ENCODE results near the gene SH3GL2.

Gene SH3GL2

DNA sequence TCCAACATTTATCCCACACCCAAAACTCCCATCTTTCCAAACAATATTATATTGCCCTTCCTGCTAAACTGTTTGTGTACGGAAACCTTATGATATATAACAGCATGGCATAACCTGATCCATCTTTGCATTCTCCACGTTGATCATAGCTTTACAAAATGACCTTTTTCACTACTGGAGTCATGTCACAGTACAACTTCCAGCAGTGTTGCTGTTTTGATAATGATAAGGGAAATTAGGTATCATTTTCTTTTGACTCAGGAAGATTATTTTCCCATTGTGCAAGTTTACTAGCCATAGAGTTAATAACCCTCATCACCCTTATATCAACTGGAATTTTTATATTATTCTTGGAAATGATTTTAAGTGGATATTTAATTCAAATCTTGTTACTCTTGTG, 57.5 kb downstream of the SH3GL2 start:
- Histone ChIP-seq H3K27ac (ENCODE audit: low read depth, low read length) (no peak overlapping the region), H3K4me3 (ENCODE audit: low read length) (no peak overlapping the region), H3K4me1 (ENCODE audit: control insufficient read depth, insufficient read depth, low read length) (no peaks in the 10 kb centered on the region), H3K9ac (ENCODE audit: low read length) (no peak overlapping the region), H3K27me3 (ENCODE audit: control insufficient read depth, insufficient read depth, low read length) (no peaks in the 10 kb centered on the region), H3K36me3 (ENCODE audit: control insufficient read depth, insufficient read depth, low read length) (no peaks in the 10 kb centered on the region)

DNA sequence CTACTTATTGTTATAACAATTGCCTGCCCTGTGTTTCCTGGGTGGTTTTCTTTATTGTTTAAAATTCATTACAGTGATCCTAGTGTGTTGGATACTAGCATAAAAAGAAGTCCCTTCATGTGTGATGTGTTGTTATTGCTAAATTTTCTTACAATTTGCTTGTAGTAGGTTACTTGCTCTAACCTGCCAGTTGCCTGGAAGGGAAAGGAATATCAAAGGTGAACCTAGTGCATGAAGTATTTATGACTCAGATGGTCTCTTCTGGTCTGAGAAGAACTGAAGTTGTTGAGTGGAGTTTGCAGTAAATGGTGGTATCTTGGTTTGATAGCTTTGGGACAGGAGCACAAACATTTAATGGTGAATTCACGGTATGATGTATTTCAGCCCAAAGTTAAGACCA, 58.0 kb downstream of the SH3GL2 start:
- H3K4me3 ChIP-seq (ENCODE audit: low read length) = no peak overlapping the region
- H3K9ac ChIP-seq (ENCODE audit: low read length) = no peak overlapping the region
- H3K27me3 ChIP-seq (ENCODE audit: control insufficient read depth, insufficient read depth, low read length) = no peaks in the 10 kb centered on the region
- no peaks in the 10 kb centered on the region for H3K36me3 ChIP-seq (ENCODE audit: control insufficient read depth, insufficient read depth, low read length)
- H3K27ac ChIP-seq (ENCODE audit: low read depth, low read length) = no peak overlapping the region
- no peaks in the 10 kb centered on the region for H3K4me1 ChIP-seq (ENCODE audit: control insufficient read depth, insufficient read depth, low read length)

DNA sequence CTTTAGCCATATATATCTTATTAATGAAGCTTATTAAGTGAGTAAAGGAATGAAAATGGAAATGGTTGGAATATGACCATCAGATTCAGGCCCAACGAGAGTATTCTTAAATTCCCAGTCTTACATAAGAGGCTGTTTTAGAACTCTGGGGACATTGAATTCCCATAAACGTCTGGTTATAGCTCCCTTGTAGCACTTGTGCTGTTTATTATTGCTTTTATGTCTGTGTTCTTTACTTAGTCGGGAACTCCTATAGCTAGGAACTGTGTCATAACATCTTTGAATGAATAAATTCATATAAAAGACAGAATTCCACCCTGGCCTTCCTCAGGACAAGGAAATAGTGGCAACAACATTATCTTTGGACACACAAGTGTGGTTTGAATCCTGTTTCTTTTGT, 58.4 kb downstream of the SH3GL2 start:
- H3K9ac ChIP-seq (ENCODE audit: low read length) = no peak overlapping the region
- H3K27ac ChIP-seq (ENCODE audit: low read depth, low read length) = no peak overlapping the region
- H3K27me3 ChIP-seq (ENCODE audit: control insufficient read depth, insufficient read depth, low read length) = no peaks in the 10 kb centered on the region
- H3K4me3 ChIP-seq (ENCODE audit: low read length) = no peak overlapping the region
- no peaks in the 10 kb centered on the region for H3K4me1 ChIP-seq (ENCODE audit: control insufficient read depth, insufficient read depth, low read length)
- H3K36me3 ChIP-seq (ENCODE audit: control insufficient read depth, insufficient read depth, low read length) = no peaks in the 10 kb centered on the region

DNA sequence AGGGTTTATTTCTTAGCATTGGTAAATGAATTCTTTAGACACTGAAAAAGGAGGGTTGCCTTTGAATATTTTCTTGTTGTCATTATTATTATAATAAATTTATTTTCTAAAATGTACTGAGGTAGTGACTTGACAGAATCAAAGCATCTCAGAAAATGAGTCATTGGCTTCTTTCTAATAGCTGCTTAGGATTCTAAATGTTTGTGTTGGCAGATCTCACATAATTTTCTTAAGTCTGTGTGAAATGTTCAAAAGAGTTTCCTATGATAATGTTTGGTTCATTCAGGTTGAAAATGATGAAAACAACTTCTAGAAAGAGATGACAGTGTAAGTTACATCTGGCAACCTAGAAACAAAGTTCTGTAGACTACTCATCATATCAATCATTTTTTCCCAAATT, 69.7 kb downstream of the SH3GL2 start:
- no peak overlapping the region for H3K4me3 ChIP-seq (ENCODE audit: low read length)
- no peak overlapping the region for H3K27ac ChIP-seq (ENCODE audit: low read depth, low read length)
- H3K27me3 ChIP-seq (ENCODE audit: control insufficient read depth, insufficient read depth, low read length) = no peaks in the 10 kb centered on the region
- no peak overlapping the region for H3K9ac ChIP-seq (ENCODE audit: low read length)
- H3K4me1 ChIP-seq (ENCODE audit: control insufficient read depth, insufficient read depth, low read length) = no peaks in the 10 kb centered on the region
- no peaks in the 10 kb centered on the region for H3K36me3 ChIP-seq (ENCODE audit: control insufficient read depth, insufficient read depth, low read length)

DNA sequence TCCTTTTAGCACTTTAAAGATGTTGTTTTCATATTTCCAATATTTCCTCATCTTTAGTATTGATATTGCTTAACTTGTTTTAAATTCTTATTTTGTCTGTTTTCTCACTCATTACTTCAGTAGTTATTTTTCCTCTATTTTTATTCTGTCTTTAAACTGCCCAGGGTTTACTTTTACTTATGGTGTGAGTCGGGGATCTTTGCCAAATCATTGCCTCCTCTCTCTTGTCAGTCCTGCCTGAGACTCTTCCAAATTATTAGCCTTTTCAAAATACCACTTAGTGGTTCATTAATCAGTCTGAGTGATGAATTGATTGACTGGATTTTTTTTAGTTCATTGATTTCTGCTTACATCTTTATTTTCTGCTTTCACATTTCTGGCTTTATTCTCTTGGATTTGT, 72.9 kb downstream of the SH3GL2 start:
- Histone ChIP-seq H3K36me3 (ENCODE audit: control insufficient read depth, insufficient read depth, low read length) (no peaks in the 10 kb centered on the region), H3K27ac (ENCODE audit: low read depth, low read length) (no peak overlapping the region), H3K27me3 (ENCODE audit: control insufficient read depth, insufficient read depth, low read length) (no peaks in the 10 kb centered on the region), H3K9ac (ENCODE audit: low read length) (no peak overlapping the region), H3K4me3 (ENCODE audit: low read length) (no peak overlapping the region), H3K4me1 (ENCODE audit: control insufficient read depth, insufficient read depth, low read length) (no peaks in the 10 kb centered on the region)

DNA sequence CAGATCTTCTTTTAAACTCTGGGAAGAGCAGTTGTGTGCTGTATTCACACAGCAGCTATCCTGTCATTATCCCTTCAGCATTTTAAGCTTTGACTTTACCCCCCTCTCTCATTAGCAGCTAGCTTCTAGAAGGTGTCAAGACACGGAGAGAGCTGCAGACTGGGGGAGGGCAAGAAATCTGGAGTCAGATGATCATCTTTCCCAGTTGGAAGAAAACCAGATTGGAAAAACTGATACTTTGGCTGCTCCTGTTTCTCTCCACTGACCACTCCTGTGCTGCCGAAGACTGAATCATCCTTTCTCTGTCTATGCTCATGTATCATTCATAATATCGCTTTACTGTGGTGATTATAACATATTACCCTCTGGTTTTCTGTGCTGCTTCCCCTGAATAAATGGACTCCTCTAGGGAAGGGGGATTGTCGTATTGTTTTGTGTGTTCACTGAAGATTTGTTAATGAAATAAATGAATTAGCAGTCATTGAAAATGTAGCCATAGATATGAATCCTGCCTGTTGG, 75.1 kb downstream of the SH3GL2 start:
- no peaks in the 10 kb centered on the region for H3K4me1 ChIP-seq (ENCODE audit: control insufficient read depth, insufficient read depth, low read length)
- no peaks in the 10 kb centered on the region for H3K27me3 ChIP-seq (ENCODE audit: control insufficient read depth, insufficient read depth, low read length)
- no peak overlapping the region for H3K27ac ChIP-seq (ENCODE audit: low read depth, low read length)
- H3K9ac ChIP-seq (ENCODE audit: low read length) = no peak overlapping the region
- no peak overlapping the region for H3K4me3 ChIP-seq (ENCODE audit: low read length)
- no peaks in the 10 kb centered on the region for H3K36me3 ChIP-seq (ENCODE audit: control insufficient read depth, insufficient read depth, low read length)

DNA sequence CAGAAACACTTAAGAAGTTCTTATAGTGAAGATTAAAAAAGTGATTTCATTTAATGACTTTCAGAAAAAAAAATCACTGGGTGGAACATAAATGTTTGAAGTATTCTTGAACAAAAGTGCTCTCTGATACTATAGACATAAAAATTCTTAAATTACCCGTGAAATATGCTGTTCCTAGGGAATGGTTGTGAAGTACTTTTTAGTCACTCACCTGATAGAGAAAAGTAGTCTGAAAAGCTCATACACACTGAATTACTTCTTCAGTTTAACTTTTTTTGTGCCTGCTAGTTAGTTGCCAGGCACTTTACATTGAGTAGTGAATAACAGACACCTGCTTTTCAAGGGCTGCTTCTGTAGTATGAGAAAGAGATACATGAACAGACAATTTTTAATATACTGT, 78.0 kb downstream of the SH3GL2 start:
- H3K4me1 ChIP-seq (ENCODE audit: control insufficient read depth, insufficient read depth, low read length) = no peaks in the 10 kb centered on the region
- no peak overlapping the region for H3K4me3 ChIP-seq (ENCODE audit: low read length)
- H3K27me3 ChIP-seq (ENCODE audit: control insufficient read depth, insufficient read depth, low read length) = no peaks in the 10 kb centered on the region
- no peaks in the 10 kb centered on the region for H3K36me3 ChIP-seq (ENCODE audit: control insufficient read depth, insufficient read depth, low read length)
- H3K27ac ChIP-seq (ENCODE audit: low read depth, low read length) = no peak overlapping the region
- H3K9ac ChIP-seq (ENCODE audit: low read length) = no peak overlapping the region

DNA sequence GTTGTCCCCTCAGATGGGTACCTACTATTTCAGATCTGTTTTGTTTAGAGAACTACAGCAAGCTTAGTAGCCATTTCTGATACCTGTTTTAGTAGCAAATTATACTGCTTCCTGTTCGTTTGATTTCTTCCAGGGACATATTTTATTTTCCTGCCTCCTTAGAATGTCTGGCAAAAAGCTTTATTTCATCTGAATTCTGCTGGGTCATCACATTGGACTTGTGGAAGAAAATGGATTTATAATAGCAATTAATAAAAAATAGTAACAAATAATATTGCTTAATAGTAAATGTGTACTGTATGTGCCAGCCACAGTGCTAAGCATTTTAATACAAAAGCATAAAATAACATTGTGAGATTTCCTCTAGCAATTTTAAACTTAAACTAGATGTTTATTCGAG, 79.4 kb downstream of the SH3GL2 start:
- Histone ChIP-seq H3K9ac (ENCODE audit: low read length) (no peak overlapping the region), H3K36me3 (ENCODE audit: control insufficient read depth, insufficient read depth, low read length) (no peaks in the 10 kb centered on the region), H3K27ac (ENCODE audit: low read depth, low read length) (no peak overlapping the region), H3K4me1 (ENCODE audit: control insufficient read depth, insufficient read depth, low read length) (no peaks in the 10 kb centered on the region), H3K27me3 (ENCODE audit: control insufficient read depth, insufficient read depth, low read length) (no peaks in the 10 kb centered on the region), H3K4me3 (ENCODE audit: low read length) (no peak overlapping the region)

DNA sequence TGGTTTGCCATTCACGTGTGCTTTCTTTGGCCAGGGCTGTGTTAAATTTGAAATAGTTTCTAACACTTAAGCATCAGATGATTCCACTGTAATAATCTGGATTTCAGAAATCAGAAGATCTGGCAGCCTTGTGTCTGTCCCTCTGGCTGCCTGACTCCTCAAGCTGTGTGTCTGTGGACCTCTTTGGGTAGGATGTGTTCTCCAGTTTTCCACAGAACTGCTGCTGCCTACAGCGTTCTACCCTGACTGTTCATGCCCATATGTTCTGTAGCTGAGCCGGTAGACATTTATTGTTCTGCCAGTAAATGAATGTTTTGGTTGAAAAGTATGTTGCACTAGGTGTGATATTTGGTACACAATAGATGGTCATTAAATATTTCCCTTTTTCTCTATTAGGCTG, 81.3 kb downstream of the SH3GL2 start:
- Histone ChIP-seq H3K4me1 (ENCODE audit: control insufficient read depth, insufficient read depth, low read length) (no peaks in the 10 kb centered on the region), H3K9ac (ENCODE audit: low read length) (no peak overlapping the region), H3K36me3 (ENCODE audit: control insufficient read depth, insufficient read depth, low read length) (no peaks in the 10 kb centered on the region), H3K4me3 (ENCODE audit: low read length) (no peak overlapping the region), H3K27me3 (ENCODE audit: control insufficient read depth, insufficient read depth, low read length) (no peaks in the 10 kb centered on the region), H3K27ac (ENCODE audit: low read depth, low read length) (no peak overlapping the region)

DNA sequence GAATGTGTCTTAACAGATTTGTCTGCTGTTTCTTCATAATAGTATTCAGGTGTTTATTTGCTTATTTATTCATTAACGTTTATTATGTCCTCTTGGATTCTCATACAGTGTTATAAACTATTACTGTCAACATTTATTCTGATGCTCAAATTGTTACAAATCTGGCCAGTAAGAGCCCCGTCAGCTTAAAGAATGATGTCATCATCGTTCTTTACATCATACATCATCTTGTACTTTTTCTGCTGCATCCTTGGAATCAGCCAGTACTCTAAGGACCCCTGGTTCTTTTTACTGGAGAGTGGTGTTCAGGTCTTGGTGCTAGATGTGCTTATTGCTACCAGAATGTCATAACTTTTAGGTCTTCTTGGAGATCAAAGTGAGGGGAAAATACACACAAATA, 86.6 kb downstream of the SH3GL2 start:
- Histone ChIP-seq H3K9ac (ENCODE audit: low read length) (no peak overlapping the region), H3K27me3 (ENCODE audit: control insufficient read depth, insufficient read depth, low read length) (no peaks in the 10 kb centered on the region), H3K4me3 (ENCODE audit: low read length) (no peak overlapping the region), H3K36me3 (ENCODE audit: control insufficient read depth, insufficient read depth, low read length) (no peaks in the 10 kb centered on the region), H3K4me1 (ENCODE audit: control insufficient read depth, insufficient read depth, low read length) (no peaks in the 10 kb centered on the region), H3K27ac (ENCODE audit: low read depth, low read length) (no peak overlapping the region)

DNA sequence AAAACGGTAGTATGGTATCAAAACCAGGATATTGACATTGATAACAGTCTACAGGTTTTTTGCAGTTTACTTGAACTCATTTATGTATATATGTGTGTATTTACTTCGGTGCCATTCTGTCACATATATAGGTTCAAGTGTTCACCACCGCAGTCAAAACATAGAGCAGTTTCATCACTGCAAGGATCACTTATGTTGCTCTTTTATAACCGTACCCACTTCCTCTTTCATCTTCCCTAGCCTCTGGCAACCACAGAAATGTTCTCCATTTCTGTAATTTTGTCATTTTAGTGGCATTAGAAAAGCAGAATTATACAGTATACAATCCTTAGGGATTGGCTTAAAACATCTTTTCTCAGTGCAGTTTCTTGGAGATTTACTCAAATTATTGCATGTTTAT, 90.3 kb downstream of the SH3GL2 start:
- Histone ChIP-seq H3K36me3 (ENCODE audit: control insufficient read depth, insufficient read depth, low read length) (no peaks in the 10 kb centered on the region), H3K9ac (ENCODE audit: low read length) (no peak overlapping the region), H3K4me1 (ENCODE audit: control insufficient read depth, insufficient read depth, low read length) (no peaks in the 10 kb centered on the region), H3K27ac (ENCODE audit: low read depth, low read length) (no peak overlapping the region), H3K27me3 (ENCODE audit: control insufficient read depth, insufficient read depth, low read length) (no peaks in the 10 kb centered on the region), H3K4me3 (ENCODE audit: low read length) (no peak overlapping the region)

DNA sequence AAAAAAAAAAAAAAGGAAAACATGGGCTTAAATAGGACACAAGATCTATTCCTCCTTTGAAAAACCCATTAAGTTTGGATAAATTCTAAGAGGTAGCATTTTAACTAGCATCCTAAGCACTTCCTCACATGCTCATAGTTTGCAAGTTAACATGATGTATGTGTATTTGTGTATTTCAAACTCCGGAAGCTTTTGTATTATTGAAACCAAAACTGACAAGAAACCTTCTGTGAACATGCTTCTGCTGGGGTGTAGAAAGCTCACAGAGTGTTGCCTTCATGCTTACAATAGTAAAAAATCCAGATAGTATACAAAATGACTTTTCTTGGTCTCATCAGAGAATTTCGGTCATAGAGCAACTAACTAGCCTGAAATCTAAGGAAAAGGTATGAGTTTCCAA, 103.8 kb downstream of the SH3GL2 start:
- H3K36me3 ChIP-seq (ENCODE audit: control insufficient read depth, insufficient read depth, low read length) = no peaks in the 10 kb centered on the region
- H3K27ac ChIP-seq (ENCODE audit: low read depth, low read length) = no peak overlapping the region
- H3K4me1 ChIP-seq (ENCODE audit: control insufficient read depth, insufficient read depth, low read length) = no peaks in the 10 kb centered on the region
- no peak overlapping the region for H3K9ac ChIP-seq (ENCODE audit: low read length)
- H3K27me3 ChIP-seq (ENCODE audit: control insufficient read depth, insufficient read depth, low read length) = no peaks in the 10 kb centered on the region
- no peak overlapping the region for H3K4me3 ChIP-seq (ENCODE audit: low read length)

DNA sequence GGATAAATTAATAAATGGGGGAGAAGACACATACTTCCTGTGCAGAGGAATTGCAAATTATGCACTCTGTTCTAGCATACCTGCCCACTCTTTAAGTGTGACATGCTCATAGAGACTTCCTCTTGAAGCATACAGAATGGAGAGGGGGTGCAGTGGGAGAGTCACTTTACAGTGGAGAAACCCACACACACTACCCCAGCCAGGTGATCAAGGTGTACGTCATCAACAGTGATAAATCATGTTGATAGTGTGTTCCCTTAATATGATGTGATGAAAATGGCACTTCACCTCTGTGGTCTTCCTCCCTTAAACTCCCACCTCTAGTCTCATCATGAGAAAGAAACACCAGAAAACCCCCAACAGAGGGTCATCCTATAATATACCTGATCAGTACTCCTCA, 110.0 kb downstream of the SH3GL2 start:
- Histone ChIP-seq H3K36me3 (ENCODE audit: control insufficient read depth, insufficient read depth, low read length) (no peaks in the 10 kb centered on the region), H3K27me3 (ENCODE audit: control insufficient read depth, insufficient read depth, low read length) (no peaks in the 10 kb centered on the region), H3K9ac (ENCODE audit: low read length) (no peak overlapping the region), H3K4me1 (ENCODE audit: control insufficient read depth, insufficient read depth, low read length) (no peaks in the 10 kb centered on the region), H3K4me3 (ENCODE audit: low read length) (no peak overlapping the region), H3K27ac (ENCODE audit: low read depth, low read length) (no peak overlapping the region)
